ENCODE results near the gene HOXB6.

The HOXB6 gene

GRCh38 chr17:48624118-48624517 lies 19.3 kb upstream of the HOXB6 start:
- no peak for DNase-seq (ENCODE audit: low read depth in 2 of 3, low spot score in 1 of 3)

- DNase-seq (ENCODE audit: low read depth in 2 of 3, low spot score in 1 of 3) = no peak
Measured at GRCh38 chr17:48623583-48623982, 18.8 kb upstream of the HOXB6 start.

GRCh38 chr17:48622857-48623256 lies 18.1 kb upstream of the HOXB6 start:
- no peak for DNase-seq (ENCODE audit: low read depth in 2 of 3, low spot score in 1 of 3)

- DNase-seq (ENCODE audit: low read depth in 2 of 3, low spot score in 1 of 3) = no peak
Measured at GRCh38 chr17:48621410-48622392, 16.9 kb upstream of the HOXB6 start.

- DNase-seq (ENCODE audit: low read depth in 2 of 3, low spot score in 1 of 3) = no peak
Measured at GRCh38 chr17:48620461-48621139, 15.8 kb upstream of the HOXB6 start.

- DNase-seq (ENCODE audit: low read depth in 2 of 3, low spot score in 1 of 3) = no peak
Measured at GRCh38 chr17:48619826-48620449, 15.2 kb upstream of the HOXB6 start.

- peak; percentile 70 to 88 (median 79) for DNase-seq (ENCODE audit: low read depth in 2 of 3, low spot score in 1 of 3)
Measured at GRCh38 chr17:48618256-48618896, 13.6 kb upstream of the HOXB6 start.

- no peak for DNase-seq (ENCODE audit: low read depth in 2 of 3, low spot score in 1 of 3)
Measured at GRCh38 chr17:48617471-48618255, 12.9 kb upstream of the HOXB6 start.

- DNase-seq (ENCODE audit: low read depth in 2 of 3, low spot score in 1 of 3) = no peak
Measured at GRCh38 chr17:48616717-48617470, 12.1 kb upstream of the HOXB6 start.

- DNase-seq (ENCODE audit: low read depth in 2 of 3, low spot score in 1 of 3) = no peak
Measured at GRCh38 chr17:48615963-48616716, 11.4 kb upstream of the HOXB6 start.

GRCh38 chr17:48615047-48615962 lies 10.5 kb upstream of the HOXB6 start, which contains the start of gene HOXB8:
Gene HOXB8, minus strand, starts transcription at chr17:48615292. Its CDS starts 588 bp downstream, at chr17:48614704.
- DNase-seq (ENCODE audit: low read depth in 2 of 3, low spot score in 1 of 3) = no peak

GRCh38 chr17:48613862-48614694 lies 9.3 kb upstream of the HOXB6 start:
- no peak for DNase-seq (ENCODE audit: low read depth in 2 of 3, low spot score in 1 of 3)

GRCh38 chr17:48612854-48613691 lies 8.3 kb upstream of the HOXB6 start:
- DNase-seq (ENCODE audit: low read depth in 2 of 3, low spot score in 1 of 3) = no peak

- DNase-seq (ENCODE audit: low read depth in 2 of 3, low spot score in 1 of 3) = no peak
Measured at GRCh38 chr17:48612456-48612853, 7.7 kb upstream of the HOXB6 start.

- no peak for DNase-seq (ENCODE audit: low read depth in 2 of 3, low spot score in 1 of 3)
Measured at GRCh38 chr17:48611681-48612455, 7.1 kb upstream of the HOXB6 start.
